A549 (cell line): ENCODE results near the gene PHLDA1. TPM values are rescaled to one million over a fixed set of nuclear protein-coding genes. Genes with fewer than 3 reads are reported as not detected.
A peak's percentile ranks its signal among the peaks of the same experiment; 100 is the strongest.

Experiments
- ATAC-seq, 2 experiments: fragments of 200-7000 bp in 1 of 2; fragments of >200 bp in 1 of 2; cut with Nextera tagmentation in 1 of 2; cut with Tn5 transposase in 1 of 2; 3 replicates each; pipeline versions ENCODE4 v1.8.0 to v1.9.1; 2018 to 2020; ENCODE audit warnings: mild to moderate bottlenecking in 1 of 2, moderate library complexity in 1 of 2
- CTCF ChIA-PET: fragments of 300-600 bp; sonication (Branson Sonifier 250); formaldehyde crosslinking; extraction: SDS; loops from one replicate; lab custom pipeline; 2021; ENCODE audit warnings: antibody characterized with exemption, inconsistent platforms; lab: Yijun Ruan, JAX
- POLR2A ChIA-PET: fragments of 350-600 bp; formaldehyde crosslinking; extraction: SDS; loops from one replicate; lab custom pipeline; 2021; ENCODE audit warnings: antibody characterized with exemption, inconsistent platforms; lab: Yijun Ruan, JAX
- DNase-seq, 2 experiments: peaks; one replicate each; pipeline versions ENCODE4 v3.0.0 to v3.0.0-alpha.2; 2011 to 2016; ENCODE audit warnings: low read depth in 1 of 2, low spot score in 1 of 2
- FAIRE-seq: peaks from 2 replicates; lab custom pipeline; 2011; peaks lifted over from hg19 to GRCh38; lab: Jason Lieb, UNC
- H3K27ac ChIP-seq, 2 experiments: fragments of >200 bp; sonication (Bioruptor Twin); formaldehyde crosslinking; 3 replicates each; pipeline ENCODE4 v1.5.1; 2016 to 2017
- H3K4me1 ChIP-seq: fragments of >200 bp; sonication (Bioruptor Twin); formaldehyde crosslinking; 3 replicates; pipeline ENCODE4 v1.6.1; 2016
- H3K4me2 ChIP-seq: fragments of >200 bp; sonication (Bioruptor Twin); formaldehyde crosslinking; 3 replicates; pipeline ENCODE4 v1.6.1; 2016
- H3K4me3 ChIP-seq: fragments of >200 bp; sonication (Bioruptor Twin); formaldehyde crosslinking; 3 replicates; pipeline ENCODE4 v1.5.1; 2016
- H3K9me3 ChIP-seq: fragments of >200 bp; sonication (Bioruptor Twin); formaldehyde crosslinking; 3 replicates; pipeline ENCODE4 v1.6.1; 2016
- CEBPB ChIP-seq, 2 experiments: fragments of >200 bp in 1 of 2; sonication (Bioruptor Twin) in 1 of 2; formaldehyde crosslinking in 1 of 2; IDR thresholded peaks; 2 replicates each; pipeline ENCODE4 v1.6.1; 2012 to 2016
- EHF ChIP-seq: fragments of 250-450 bp; sonication (Bioruptor Pico); IDR thresholded peaks from 2 replicates; pipeline ENCODE4 v1.5.0; 2020; ENCODE audit warnings: mild to moderate bottlenecking
- EHMT2 ChIP-seq: fragments of 200-600 bp; sonication (generic); IDR thresholded peaks from 2 replicates; pipeline ENCODE4 v1.6.1; 2016; ENCODE audit warnings: antibody characterized with exemption, low read depth, mild to moderate bottlenecking, moderate library complexity
- EP300 ChIP-seq, 2 experiments: fragments of >200 bp; sonication (Bioruptor Twin); formaldehyde crosslinking; IDR thresholded peaks; 2 replicates in 1 of 2; 3 replicates in 1 of 2; pipeline ENCODE4 v1.6.1; 2016 to 2017
- FOSB ChIP-seq: fragments of 250-450 bp; sonication (Bioruptor Pico); IDR thresholded peaks from 2 replicates; pipeline ENCODE4 v1.5.0; 2020; ENCODE audit warnings: mild to moderate bottlenecking, moderate library complexity
- FOSL2 ChIP-seq, 2 experiments: fragments of 450-650 bp in 1 of 2; fragments of >200 bp in 1 of 2; sonication (Bioruptor Twin) in 1 of 2; formaldehyde crosslinking; IDR thresholded peaks; 2 replicates each; pipeline versions ENCODE4 v1.5.0 to v1.6.1; 2016 to 2020; ENCODE audit warnings: mild to moderate bottlenecking in 1 of 2, moderate library complexity in 1 of 2
- GATA3 ChIP-seq: IDR thresholded peaks from 2 replicates; pipeline ENCODE4 v1.6.1; 2012; ENCODE audit warnings: borderline replicate concordance
- HEYL ChIP-seq: fragments of 250-450 bp; sonication (Bioruptor Pico); IDR thresholded peaks from 2 replicates; pipeline ENCODE4 v1.8.0; 2021; ENCODE audit warnings: mild to moderate bottlenecking, moderate library complexity
- HOXB5 ChIP-seq: fragments of 250-450 bp; sonication (Bioruptor Pico); IDR thresholded peaks from 2 replicates; pipeline ENCODE4 v1.5.0; 2020; ENCODE audit warnings: mild to moderate bottlenecking, moderate library complexity
- JUN ChIP-seq, 2 experiments: fragments of >200 bp; sonication (Bioruptor Twin); formaldehyde crosslinking; IDR thresholded peaks; 2 replicates in 1 of 2; 3 replicates in 1 of 2; pipeline ENCODE4 v1.6.1; 2016 to 2017
- JUNB ChIP-seq: fragments of >200 bp; sonication (Bioruptor Twin); formaldehyde crosslinking; IDR thresholded peaks from 2 replicates; pipeline ENCODE4 v1.6.1; 2016
- KDM5A ChIP-seq: fragments of 200-600 bp; sonication (generic); IDR thresholded peaks from 2 replicates; pipeline ENCODE4 v1.6.1; 2016; ENCODE audit warnings: antibody characterized with exemption, mild to moderate bottlenecking
- MAFK ChIP-seq: fragments of 450-650 bp; IDR thresholded peaks from 2 replicates; pipeline ENCODE4 v1.6.1; 2014; ENCODE audit not compliant: partially characterized antibody
- POLR2A ChIP-seq: IDR thresholded peaks from 2 replicates; pipeline ENCODE4 v1.6.1; 2012; ENCODE audit warnings: mild to moderate bottlenecking, low read length
- RAD21 ChIP-seq, 2 experiments: fragments of >200 bp in 1 of 2; sonication (Bioruptor Twin) in 1 of 2; formaldehyde crosslinking in 1 of 2; IDR thresholded peaks in 1 of 2; conservative IDR thresholded peaks in 1 of 2; 2 replicates in 1 of 2; 3 replicates in 1 of 2; pipeline ENCODE4 v1.6.1; 2012 to 2018; ENCODE audit warnings: inconsistent platforms in 1 of 2
- RARB ChIP-seq: fragments of 250-450 bp; sonication (Bioruptor Pico); IDR thresholded peaks from 2 replicates; pipeline ENCODE4 v1.8.0; 2021; ENCODE audit warnings: mild to moderate bottlenecking, moderate library complexity
- SREBF2 ChIP-seq: fragments of 450-650 bp; IDR thresholded peaks from 2 replicates; pipeline ENCODE4 v1.6.1; 2014; ENCODE audit warnings: mild to moderate bottlenecking, moderate library complexity
- TFCP2L1 ChIP-seq: fragments of 250-450 bp; sonication (Bioruptor Pico); IDR thresholded peaks from 2 replicates; pipeline ENCODE4 v1.5.0; 2021; ENCODE audit warnings: mild to moderate bottlenecking
- ZC3H11A ChIP-seq: fragments of 450-650 bp; IDR thresholded peaks from 2 replicates; pipeline ENCODE4 v1.6.1; 2014; ENCODE audit warnings: antibody characterized with exemption, mild to moderate bottlenecking
- ZFP36 ChIP-seq: fragments of 450-650 bp; IDR thresholded peaks from 2 replicates; pipeline ENCODE4 v1.6.1; 2014; ENCODE audit warnings: borderline replicate concordance; ENCODE audit not compliant: partially characterized antibody
- ZNF302 ChIP-seq: fragments of 250-450 bp; sonication (Bioruptor Pico); IDR thresholded peaks from 2 replicates; pipeline ENCODE4 v1.9.0; 2021; ENCODE audit warnings: inconsistent platforms, mild to moderate bottlenecking, moderate library complexity
- ZSCAN20 ChIP-seq: fragments of 250-450 bp; sonication (Bioruptor Pico); IDR thresholded peaks from 2 replicates; pipeline ENCODE4 v1.8.0; 2022; ENCODE audit warnings: mild to moderate bottlenecking, moderate library complexity
- WGBS: methylation state at CpG from one replicate; pipeline ENCODE4 v1.1.6; 2017; ENCODE audit errors: missing lambda C conversion rate; 5-methylcytosine and 5-hydroxymethylcytosine counted together
- polyA plus RNA-seq, 4 experiments: library from polyadenylated mRNA; depleted of rRNA in 3 of 4; stranded (reverse); fragments of >200 nt; fragmentation: RNase III in 1 of 4; extraction: RNeasy Plus Mini Kit Qiagen cat#74134 plus additional on column Dnase treatment in 1 of 4; gene quantifications; 2 replicates in 3 of 4; 3 replicates in 1 of 4; pipeline ENCODE4 v1.2.3, GENCODE V29; 2011 to 2017
- TF ChIP-seq, protein P1 (sequence below): fragments of 450-650 bp; IDR thresholded peaks from 2 replicates; pipeline ENCODE4 v1.6.1; 2014; ENCODE audit warnings: antibody characterized with exemption
- TF ChIP-seq, protein P2 (sequence below): IDR thresholded peaks from 2 replicates; pipeline ENCODE4 v1.6.1; 2012
- TF ChIP-seq, protein P3 (sequence below): fragments of >200 bp; sonication (Bioruptor Twin); formaldehyde crosslinking; IDR thresholded peaks from 3 replicates; pipeline ENCODE4 v1.6.1; 2016

Gene PHLDA1
- polyA plus RNA-seq, 2 of the 4 experiments (the other 2 are of a cell fraction): 43.1 to 71.6 TPM

DNA sequence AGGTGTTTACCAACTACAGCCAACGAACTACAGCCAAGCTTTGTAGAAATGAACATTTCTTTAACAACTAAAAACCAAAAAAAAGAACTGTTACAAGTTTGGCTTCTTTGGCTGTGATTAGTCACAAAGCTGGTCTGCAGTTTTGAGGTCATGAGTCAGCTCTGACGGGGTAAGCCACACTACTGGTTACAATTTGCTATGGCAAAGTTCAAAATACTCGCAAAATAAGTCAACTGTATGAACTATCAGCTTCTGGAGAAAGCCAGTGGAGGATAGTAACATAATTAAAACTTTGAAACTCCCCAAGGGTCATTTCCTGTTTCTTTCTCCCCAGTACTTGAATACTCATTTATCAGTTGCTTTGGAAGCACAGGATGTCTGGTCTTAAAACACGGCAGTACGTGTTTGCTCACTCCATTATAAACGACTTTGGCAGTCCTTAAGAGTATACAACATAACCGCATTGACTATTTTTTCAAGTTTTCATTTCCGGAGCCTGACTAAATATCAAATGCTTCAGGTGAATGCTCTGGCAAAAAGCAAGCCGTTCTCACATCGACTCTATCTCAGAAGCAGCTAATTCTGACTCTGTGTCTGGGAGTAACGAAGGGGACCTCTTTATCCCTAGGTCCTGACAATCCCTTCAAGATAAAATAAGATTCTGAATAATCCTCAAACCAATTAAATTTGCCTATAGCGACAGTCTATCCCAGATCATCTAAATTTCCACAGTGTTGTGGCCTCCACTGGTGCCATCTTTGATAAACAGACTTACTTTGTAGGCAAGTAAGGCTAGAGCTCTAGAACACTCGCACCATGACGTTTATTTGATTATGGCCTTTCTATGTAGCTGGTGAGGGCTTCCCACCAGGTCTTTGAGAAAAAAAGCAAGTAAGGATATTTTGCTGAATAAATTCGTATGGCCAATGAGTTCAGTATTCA lies 10.6 kb downstream of the PHLDA1 start:
- no peak for FAIRE-seq
- WGBS: 30% methylated on average over 15 of the region's 15 CpGs
- TF ChIP-seq RARB (CRISPR knock-in tag) (peak; percentile 52; the same call in 1 of the 2 replicates), EHMT2 (0 out of 2 replicates have a peak, but pooled peaks have one; percentile 15), HOXB5 (CRISPR knock-in tag) (peak; percentile 55), ZC3H11A (no peak), CEBPB (IDR thresholded peaks at IDR 0.05) (0 out of 4 replicates have a peak, but pooled peaks of 1 of the 2 experiments have one; percentile 23), SREBF2 (no peak), ZNF302 (CRISPR knock-in tag) (peak; percentile 66), MAFK (peak; percentile 32), HEYL (CRISPR knock-in tag) (0 out of 2 replicates have a peak, but pooled peaks have one; percentile 5), JUNB (peak; percentile 75), EHF (CRISPR knock-in tag) (peak; percentile 72), KDM5A (no peak), JUN (IDR thresholded peaks at IDR 0.05) (peak in 1 of 2 experiments; percentile 79; a peak in 3 of 5 replicates), RAD21 (conservative IDR thresholded peaks at IDR 0.05 in 1 of 2, IDR thresholded peaks at IDR 0.05 in 1 of 2) (peak in 1 of 2 experiments; percentile 29; a peak in 1 of 5 replicates), POLR2A (no peak), ZSCAN20 (CRISPR knock-in tag) (peak; percentile 4; the same call in 1 of the 2 replicates), GATA3 (peak; percentile 25; the same call in 1 of the 2 replicates), ZFP36 (no peak), FOSL2 (IDR thresholded peaks at IDR 0.05) (peak; percentile 63; the same call in 1 of the 2 replicates), FOSL2 (CRISPR knock-in tag; IDR thresholded peaks at IDR 0.05) (peak; percentile 93), FOSB (CRISPR knock-in tag) (peak; percentile 20; the same call in 1 of the 2 replicates), TFCP2L1 (no peak), EP300 (IDR thresholded peaks at IDR 0.05) (peak in 1 of 2 experiments; percentile 34; a peak in 1 of 5 replicates)
- TF ChIP-seq, protein P1, sequence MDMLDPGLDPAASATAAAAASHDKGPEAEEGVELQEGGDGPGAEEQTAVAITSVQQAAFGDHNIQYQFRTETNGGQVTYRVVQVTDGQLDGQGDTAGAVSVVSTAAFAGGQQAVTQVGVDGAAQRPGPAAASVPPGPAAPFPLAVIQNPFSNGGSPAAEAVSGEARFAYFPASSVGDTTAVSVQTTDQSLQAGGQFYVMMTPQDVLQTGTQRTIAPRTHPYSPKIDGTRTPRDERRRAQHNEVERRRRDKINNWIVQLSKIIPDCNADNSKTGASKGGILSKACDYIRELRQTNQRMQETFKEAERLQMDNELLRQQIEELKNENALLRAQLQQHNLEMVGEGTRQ: no peak
- TF ChIP-seq, protein P2, sequence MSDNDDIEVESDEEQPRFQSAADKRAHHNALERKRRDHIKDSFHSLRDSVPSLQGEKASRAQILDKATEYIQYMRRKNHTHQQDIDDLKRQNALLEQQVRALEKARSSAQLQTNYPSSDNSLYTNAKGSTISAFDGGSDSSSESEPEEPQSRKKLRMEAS: peak; percentile 37; the same call in 1 of the 2 replicates
- TF ChIP-seq, protein P3, sequence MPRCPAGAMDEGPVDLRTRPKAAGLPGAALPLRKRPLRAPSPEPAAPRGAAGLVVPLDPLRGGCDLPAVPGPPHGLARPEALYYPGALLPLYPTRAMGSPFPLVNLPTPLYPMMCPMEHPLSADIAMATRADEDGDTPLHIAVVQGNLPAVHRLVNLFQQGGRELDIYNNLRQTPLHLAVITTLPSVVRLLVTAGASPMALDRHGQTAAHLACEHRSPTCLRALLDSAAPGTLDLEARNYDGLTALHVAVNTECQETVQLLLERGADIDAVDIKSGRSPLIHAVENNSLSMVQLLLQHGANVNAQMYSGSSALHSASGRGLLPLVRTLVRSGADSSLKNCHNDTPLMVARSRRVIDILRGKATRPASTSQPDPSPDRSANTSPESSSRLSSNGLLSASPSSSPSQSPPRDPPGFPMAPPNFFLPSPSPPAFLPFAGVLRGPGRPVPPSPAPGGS: 0 out of 3 replicates have a peak, but pooled peaks have one; percentile 24
- TF ChIP-seq, all 56 proteins: peak for 18
- ChIA-PET CTCF (interaction anchor here (0.7 to 3.4 kb wide), 6 partner anchors 10 to 309 kb away, joined by 3 to 12 read pairs (median 3); partner anchors contain the start of gene PHLDA1), POLR2A (interaction anchor here (1.0 to 3.8 kb wide), 6 partner anchors 10 to 494 kb away, joined by 3 to 45 read pairs (median 4); partner anchors contain the start of gene PHLDA1)
- peak overlapping the region; percentile 91 to 92 for H3K27ac ChIP-seq
- peaks cover 63% of the 10 kb centered on the region for H3K4me1 ChIP-seq
- H3K4me3 ChIP-seq: no peak overlapping the region; the same call in 2 of the 3 replicates
- peak; percentile 56 to 61 for ATAC-seq
- peak overlapping the region; percentile 58 for H3K4me2 ChIP-seq
- H3K9me3 ChIP-seq: no peaks in the 10 kb centered on the region
- peak; percentile 62 to 87 for DNase-seq
